Breast epithelium (tissue), 4 donors: ENCODE data around the gene GTF2H3. TPM values are rescaled to one million over a fixed set of nuclear protein-coding genes. Genes with fewer than 3 reads are reported as not detected.

ENCODE experiments used
- DNase-seq, 2 donors: peaks; one replicate each; pipeline ENCODE4 v3.0.0-alpha.2; 2019; ENCODE audit warnings: low spot score in 2 of 2
- H3K27ac ChIP-seq, 2 donors: fragments of 200-600 bp; sonication (generic) in 1 of 2; one replicate each; pipeline ENCODE4 v1.5.1; 2016 to 2019; ENCODE audit warnings: mild to moderate bottlenecking in 1 of 2
- H3K27me3 ChIP-seq, 2 donors: fragments of 200-600 bp; sonication (generic) in 1 of 2; one replicate each; pipeline versions ENCODE4 v1.5.1 to v1.6.0; 2017 to 2019; ENCODE audit warnings: control low read depth in 1 of 2, mild to moderate bottlenecking in 1 of 2
- H3K36me3 ChIP-seq: fragments of 200-600 bp; one replicate; pipeline ENCODE4 v1.5.1; 2019
- H3K4me1 ChIP-seq, 2 donors: fragments of 200-600 bp; sonication (generic); one replicate each; pipeline ENCODE4 v1.5.1; 2016 to 2019; ENCODE audit warnings: control low read depth in 1 of 2
- H3K4me3 ChIP-seq, 3 donors: fragments of 200-600 bp; sonication (generic); 1 replicate in 2 of 3; 2 replicates in 1 of 3; pipeline ENCODE4 v1.5.1; 2016 to 2019; ENCODE audit warnings: mild to moderate bottlenecking in 3 of 3, moderate library complexity in 2 of 3
- H3K9me3 ChIP-seq, 2 donors: fragments of 200-600 bp; sonication (generic) in 1 of 2; one replicate each; pipeline ENCODE4 v1.5.1; 2016 to 2019; ENCODE audit warnings: control low read depth in 1 of 2
- POLR2A ChIP-seq: fragments of 450-650 bp; IDR thresholded peaks from one replicate; pipeline ENCODE4 v1.6.1; 2016; ENCODE audit warnings: antibody characterized with exemption, mild to moderate bottlenecking, moderate library complexity
- POLR2AphosphoS5 ChIP-seq, 3 donors: sonication (generic); formaldehyde crosslinking; IDR thresholded peaks; one replicate each; pipeline ENCODE4 v1.6.1; 2017; ENCODE audit warnings: antibody characterized with exemption in 3 of 3
- intact Hi-C: fragments of 100-400 bp; cut with DNase I; formaldehyde crosslinking; loops from one replicate; pipeline ENCODE4 v1.15.1; 2023; ENCODE audit warnings: low total_unique reads
- total RNA-seq, 3 donors: library from RNA; depleted of rRNA; stranded (reverse); fragments of >200 nt; gene quantifications; one replicate each; pipeline ENCODE4 v1.1.0, GENCODE V29; 2016
- TF ChIP-seq, protein P1 (sequence below), 3 donors: fragments of 450-650 bp; IDR thresholded peaks; one replicate each; pipeline ENCODE4 v1.5.1; 2016 to 2017; ENCODE audit warnings: antibody characterized with exemption in 3 of 3, mild to moderate bottlenecking in 3 of 3, moderate library complexity in 3 of 3

GTF2H3 gene
- total RNA-seq, 3 donors from 2014 or later = 13.0 to 28.1 (median 23.3) TPM

DNA sequence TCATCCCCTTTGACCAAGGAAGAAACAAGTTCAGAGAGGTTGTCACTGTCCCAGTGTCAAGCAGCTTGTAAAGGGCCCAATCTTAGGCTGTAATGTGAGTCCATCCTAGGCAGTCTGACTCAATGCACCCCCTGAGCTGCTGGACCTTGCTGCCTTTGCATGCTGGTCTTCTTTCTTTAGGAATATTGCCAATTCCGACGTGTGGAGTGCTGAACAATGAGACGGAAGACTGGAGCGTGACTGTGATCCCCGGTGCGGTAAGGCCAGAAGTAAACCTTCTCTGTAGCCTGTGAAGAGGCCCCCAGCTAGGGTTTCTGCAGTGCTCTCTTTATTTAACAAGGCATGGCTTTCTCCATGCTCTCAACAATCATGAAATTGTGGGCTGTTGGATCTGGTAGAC lies 38.2 kb downstream of the GTF2H3 start:
- DNase-seq = no peak
- Histone ChIP-seq H3K27ac (no peak overlapping the region), H3K4me1 (peaks cover 0 to 4% of the 10 kb centered on the region in 2 donors), H3K4me3 (peak overlapping the region; percentile 79 to 91 (median 89)), H3K27me3 (no peaks in the 10 kb centered on the region), H3K36me3 (no peaks in the 10 kb centered on the region), H3K9me3 (no peaks in the 10 kb centered on the region)
- TF ChIP-seq POLR2AphosphoS5 (IDR thresholded peaks at IDR 0.05) (no peak), POLR2A (no peak)
- TF ChIP-seq, protein P1, sequence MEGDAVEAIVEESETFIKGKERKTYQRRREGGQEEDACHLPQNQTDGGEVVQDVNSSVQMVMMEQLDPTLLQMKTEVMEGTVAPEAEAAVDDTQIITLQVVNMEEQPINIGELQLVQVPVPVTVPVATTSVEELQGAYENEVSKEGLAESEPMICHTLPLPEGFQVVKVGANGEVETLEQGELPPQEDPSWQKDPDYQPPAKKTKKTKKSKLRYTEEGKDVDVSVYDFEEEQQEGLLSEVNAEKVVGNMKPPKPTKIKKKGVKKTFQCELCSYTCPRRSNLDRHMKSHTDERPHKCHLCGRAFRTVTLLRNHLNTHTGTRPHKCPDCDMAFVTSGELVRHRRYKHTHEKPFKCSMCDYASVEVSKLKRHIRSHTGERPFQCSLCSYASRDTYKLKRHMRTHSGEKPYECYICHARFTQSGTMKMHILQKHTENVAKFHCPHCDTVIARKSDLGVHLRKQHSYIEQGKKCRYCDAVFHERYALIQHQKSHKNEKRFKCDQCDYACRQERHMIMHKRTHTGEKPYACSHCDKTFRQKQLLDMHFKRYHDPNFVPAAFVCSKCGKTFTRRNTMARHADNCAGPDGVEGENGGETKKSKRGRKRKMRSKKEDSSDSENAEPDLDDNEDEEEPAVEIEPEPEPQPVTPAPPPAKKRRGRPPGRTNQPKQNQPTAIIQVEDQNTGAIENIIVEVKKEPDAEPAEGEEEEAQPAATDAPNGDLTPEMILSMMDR (IDR thresholded peaks at IDR 0.05) = no peak
- intact Hi-C loops = no loop called here

DNA sequence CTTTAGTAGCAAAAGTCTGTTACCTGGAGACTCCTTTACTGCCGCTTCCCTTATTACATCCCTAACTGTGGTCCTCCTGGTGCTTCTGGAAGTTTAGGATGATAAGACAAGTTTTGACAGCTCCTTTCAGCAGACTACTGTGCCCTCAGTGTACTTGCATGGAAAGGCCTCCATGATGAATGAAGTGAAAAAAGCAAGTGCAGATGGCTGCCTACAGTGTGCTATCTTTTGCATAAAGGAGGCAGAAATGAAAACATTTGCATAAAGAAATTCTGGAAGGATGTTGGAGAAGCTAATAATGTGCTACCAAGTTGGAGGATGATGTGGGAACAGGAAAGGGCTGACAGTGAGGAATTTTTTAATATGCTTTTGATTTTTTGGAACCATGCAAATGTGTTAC lies 41.8 kb downstream of the GTF2H3 start:
- no peak for DNase-seq
- Histone ChIP-seq H3K36me3 (no peaks in the 10 kb centered on the region), H3K4me1 (peaks cover 0 to 4% of the 10 kb centered on the region in 2 donors), H3K4me3 (no peak overlapping the region), H3K9me3 (no peaks in the 10 kb centered on the region), H3K27ac (no peak overlapping the region), H3K27me3 (no peaks in the 10 kb centered on the region)
- intact Hi-C loops = no loop called here
- TF ChIP-seq POLR2AphosphoS5 (IDR thresholded peaks at IDR 0.05) (no peak), POLR2A (no peak)
- TF ChIP-seq, protein P1 (IDR thresholded peaks at IDR 0.05) = no peak

DNA sequence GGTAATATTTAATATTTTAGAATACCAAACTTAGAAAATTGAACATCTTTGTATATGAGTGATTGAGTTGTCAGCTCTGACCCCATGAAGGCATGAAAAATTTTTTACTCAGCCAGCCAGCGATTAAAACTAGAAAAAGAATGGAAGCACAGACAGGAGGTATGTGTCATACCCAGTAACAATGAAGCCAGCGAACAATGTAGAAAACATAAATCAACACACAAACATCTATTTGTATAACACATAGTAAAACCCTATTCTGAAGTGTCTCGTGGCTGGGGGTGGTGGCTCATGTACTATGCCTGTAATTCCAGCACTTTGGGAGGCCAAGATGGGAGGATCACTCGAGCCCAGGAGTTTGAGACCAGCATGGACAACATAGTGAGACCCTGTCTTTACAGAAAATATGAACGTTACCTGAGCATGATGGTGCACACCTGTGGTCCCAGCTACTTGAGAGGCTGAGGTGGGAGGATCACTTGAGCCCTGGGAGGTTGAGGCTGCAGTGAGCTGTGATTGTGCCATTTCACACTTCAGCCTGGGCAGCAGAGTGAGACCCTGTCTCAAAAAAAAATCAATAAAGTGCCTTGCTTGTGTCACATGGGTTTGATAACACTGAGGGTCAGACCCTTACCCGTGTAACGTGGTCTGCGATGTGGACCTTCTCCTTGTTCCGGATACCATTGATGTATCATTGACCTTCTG lies 43.1 kb downstream of the GTF2H3 start:
- intact Hi-C loops = no loop called here
- peaks cover 2% of the 10 kb centered on the region for H3K36me3 ChIP-seq
- peaks cover 0 to under 1% of the 10 kb centered on the region in 2 donors for H3K4me1 ChIP-seq
- no peak overlapping the region for H3K4me3 ChIP-seq
- TF ChIP-seq POLR2AphosphoS5 (IDR thresholded peaks at IDR 0.05) (no peak), POLR2A (no peak)
- TF ChIP-seq, protein P1 (IDR thresholded peaks at IDR 0.05) = no peak
- H3K27me3 ChIP-seq = no peaks in the 10 kb centered on the region
- H3K9me3 ChIP-seq = no peaks in the 10 kb centered on the region
- no peak overlapping the region for H3K27ac ChIP-seq
- no peak for DNase-seq

DNA sequence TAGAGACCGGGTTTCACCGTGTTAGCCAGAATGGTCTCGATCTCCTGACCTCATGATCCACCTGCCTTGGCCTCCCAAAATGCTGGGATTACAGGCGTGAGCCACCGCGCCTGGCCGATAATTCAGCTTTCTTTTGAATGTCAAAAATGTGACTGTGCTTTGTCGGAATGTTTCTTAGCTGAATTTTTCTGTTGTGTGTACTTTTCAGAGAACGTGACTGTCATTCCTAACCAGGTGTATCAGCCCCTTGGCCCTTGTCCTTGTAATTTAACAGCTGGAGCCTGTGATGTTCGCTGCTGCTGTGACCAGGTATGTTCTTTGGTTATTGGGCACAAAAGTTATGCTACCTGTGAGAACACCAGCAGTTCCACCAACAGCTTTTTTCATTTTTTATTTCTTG lies 45.4 kb downstream of the GTF2H3 start:
- Histone ChIP-seq H3K27me3 (no peaks in the 10 kb centered on the region), H3K27ac (no peak overlapping the region), H3K4me3 (no peak overlapping the region), H3K4me1 (no peaks in the 10 kb centered on the region), H3K9me3 (no peaks in the 10 kb centered on the region), H3K36me3 (peaks cover 9% of the 10 kb centered on the region)
- TF ChIP-seq POLR2AphosphoS5 (IDR thresholded peaks at IDR 0.05) (no peak), POLR2A (no peak)
- TF ChIP-seq, protein P1 (IDR thresholded peaks at IDR 0.05) = no peak
- intact Hi-C loops = no loop called here
- DNase-seq = no peak

DNA sequence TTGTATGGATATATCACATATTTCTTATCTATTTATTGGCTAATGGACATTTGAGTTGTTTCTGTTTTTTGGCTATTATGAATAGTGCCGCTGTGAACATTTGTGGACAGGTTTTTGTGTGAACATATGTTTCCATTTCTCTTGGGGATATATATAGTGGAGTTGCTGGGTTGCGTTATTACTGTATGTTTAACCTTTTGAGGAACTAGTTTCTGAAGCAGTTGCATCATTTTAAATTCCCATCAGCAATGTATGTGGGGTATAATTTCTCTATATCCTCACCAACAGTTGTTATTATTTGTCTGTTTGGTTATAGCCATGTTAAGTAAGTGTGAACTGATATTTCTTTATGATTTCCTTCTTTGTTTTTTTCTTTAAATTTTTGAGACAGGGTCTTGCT lies 48.0 kb downstream of the GTF2H3 start:
- no peak overlapping the region for H3K27ac ChIP-seq
- H3K4me1 ChIP-seq = no peaks in the 10 kb centered on the region
- TF ChIP-seq POLR2A (no peak), POLR2AphosphoS5 (IDR thresholded peaks at IDR 0.05) (no peak)
- TF ChIP-seq, protein P1 (IDR thresholded peaks at IDR 0.05) = no peak
- DNase-seq = no peak
- H3K9me3 ChIP-seq = no peaks in the 10 kb centered on the region
- intact Hi-C loops = no loop called here
- H3K36me3 ChIP-seq = peaks cover 9% of the 10 kb centered on the region
- H3K27me3 ChIP-seq = no peaks in the 10 kb centered on the region
- H3K4me3 ChIP-seq = no peak overlapping the region
